Hepatocyte (in vitro differentiated cells): ENCODE data around the gene GGNBP2.

Source experiments
- CTCF ChIP-seq: fragments of 200-600 bp; sonication (generic); IDR thresholded peaks from 2 replicates; pipeline ENCODE4 v1.5.1; 2016; ENCODE audit warnings: antibody characterized with exemption, mild to moderate bottlenecking; ENCODE audit not compliant: poor library complexity
- EZH2 ChIP-seq: fragments of 200-600 bp; sonication (generic); IDR thresholded peaks from 2 replicates; pipeline ENCODE4 v1.6.1; 2016; ENCODE audit warnings: antibody characterized with exemption, mild to moderate bottlenecking, borderline replicate concordance
- EZH2phosphoT487 ChIP-seq: fragments of 200-600 bp; sonication (generic); IDR thresholded peaks from one replicate; pipeline ENCODE4 v1.6.1; 2018; ENCODE audit warnings: antibody characterized with exemption, mild to moderate bottlenecking, low read depth, moderate library complexity; ENCODE audit not compliant: unreplicated experiment, severe bottlenecking

DNA sequence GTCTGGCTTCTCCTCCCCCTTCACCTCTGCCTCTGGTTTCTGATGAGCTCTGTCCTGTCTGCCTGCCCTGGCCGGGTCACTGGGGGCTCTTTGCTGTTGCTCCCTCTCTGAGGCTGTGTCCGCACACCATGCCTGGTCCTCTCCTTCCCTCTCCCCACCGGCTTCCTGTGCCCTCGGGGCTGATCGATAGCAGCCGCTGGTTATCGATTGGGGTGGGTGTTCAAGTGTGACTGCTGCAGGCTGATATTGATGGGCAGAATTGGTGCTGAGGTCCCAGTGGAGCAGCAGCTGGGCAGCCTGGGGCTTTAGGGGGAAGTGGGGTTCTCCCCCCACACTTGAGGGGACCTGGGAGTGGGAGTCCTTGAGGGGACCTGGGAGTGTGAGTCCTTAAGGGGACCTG lies 73.1 kb downstream of the GGNBP2 start:
- TF ChIP-seq CTCF (no peak), EZH2 (no peak), EZH2phosphoT487 (no peak)
